WERI-Rb-1 (cell line): Measurements from ENCODE around the gene RTF2.

Source experiments
- DNase-seq: peaks from one replicate; pipeline ENCODE4 v3.0.0-alpha.2; 2020
- H3K27ac ChIP-seq: fragments of 250-450 bp; sonication (Bioruptor Pico); 2 replicates; pipeline ENCODE4 v1.5.1; 2020; ENCODE audit warnings: mild to moderate bottlenecking, moderate library complexity
- H3K27me3 ChIP-seq: fragments of 250-450 bp; sonication (Bioruptor Pico); 2 replicates; pipeline ENCODE4 v1.5.1; 2021; ENCODE audit warnings: mild to moderate bottlenecking, low read depth, moderate library complexity; ENCODE audit not compliant: insufficient read depth, severe bottlenecking
- H3K36me3 ChIP-seq: fragments of 250-450 bp; sonication (Bioruptor Pico); 2 replicates; pipeline ENCODE4 v1.5.1; 2020; ENCODE audit warnings: mild to moderate bottlenecking, moderate library complexity
- H3K4me3 ChIP-seq: 2 replicates; pipeline ENCODE4 v1.5.1; 2011; ENCODE audit warnings: low read depth, mild to moderate bottlenecking, control low read depth, low read length
- H3K9me3 ChIP-seq: fragments of 250-450 bp; sonication (Bioruptor Pico); 2 replicates; pipeline ENCODE4 v1.5.1; 2021; ENCODE audit warnings: mild to moderate bottlenecking, moderate library complexity; ENCODE audit not compliant: severe bottlenecking
- TF ChIP-seq, protein P1 (sequence below): IDR thresholded peaks from 2 replicates; pipeline ENCODE4 v1.5.1; 2011; ENCODE audit warnings: low read depth, mild to moderate bottlenecking, control low read depth, inconsistent platforms, low read length

The RTF2 gene

DNA sequence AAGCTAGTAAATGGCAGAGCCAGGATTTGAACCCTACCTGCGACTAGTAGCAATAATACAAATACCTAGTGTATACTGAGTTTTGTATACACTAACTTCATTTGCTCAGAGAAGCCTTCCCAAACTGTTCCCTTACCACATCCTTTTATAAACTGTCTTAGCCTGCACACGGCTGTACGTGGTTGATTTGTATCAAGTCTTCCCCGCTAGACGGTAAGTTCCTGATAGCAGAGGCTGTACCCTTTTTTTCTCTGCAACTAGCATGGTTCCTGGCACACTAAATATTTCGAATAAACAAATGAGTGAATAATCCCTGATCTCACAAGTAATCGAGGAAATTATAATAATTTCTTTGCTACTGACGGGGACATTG lies 636 bp downstream of the RTF2 start:
- peaks cover 13% of the 10 kb centered on the region for H3K36me3 ChIP-seq
- peaks cover 18% of the 10 kb centered on the region for H3K27me3 ChIP-seq
- H3K4me3 ChIP-seq: peak overlapping the region; percentile 99
- H3K9me3 ChIP-seq: no peaks in the 10 kb centered on the region
- TF ChIP-seq, protein P1, sequence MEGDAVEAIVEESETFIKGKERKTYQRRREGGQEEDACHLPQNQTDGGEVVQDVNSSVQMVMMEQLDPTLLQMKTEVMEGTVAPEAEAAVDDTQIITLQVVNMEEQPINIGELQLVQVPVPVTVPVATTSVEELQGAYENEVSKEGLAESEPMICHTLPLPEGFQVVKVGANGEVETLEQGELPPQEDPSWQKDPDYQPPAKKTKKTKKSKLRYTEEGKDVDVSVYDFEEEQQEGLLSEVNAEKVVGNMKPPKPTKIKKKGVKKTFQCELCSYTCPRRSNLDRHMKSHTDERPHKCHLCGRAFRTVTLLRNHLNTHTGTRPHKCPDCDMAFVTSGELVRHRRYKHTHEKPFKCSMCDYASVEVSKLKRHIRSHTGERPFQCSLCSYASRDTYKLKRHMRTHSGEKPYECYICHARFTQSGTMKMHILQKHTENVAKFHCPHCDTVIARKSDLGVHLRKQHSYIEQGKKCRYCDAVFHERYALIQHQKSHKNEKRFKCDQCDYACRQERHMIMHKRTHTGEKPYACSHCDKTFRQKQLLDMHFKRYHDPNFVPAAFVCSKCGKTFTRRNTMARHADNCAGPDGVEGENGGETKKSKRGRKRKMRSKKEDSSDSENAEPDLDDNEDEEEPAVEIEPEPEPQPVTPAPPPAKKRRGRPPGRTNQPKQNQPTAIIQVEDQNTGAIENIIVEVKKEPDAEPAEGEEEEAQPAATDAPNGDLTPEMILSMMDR: no peak
- no peak overlapping the region for H3K27ac ChIP-seq
- DNase-seq: no peak

DNA sequence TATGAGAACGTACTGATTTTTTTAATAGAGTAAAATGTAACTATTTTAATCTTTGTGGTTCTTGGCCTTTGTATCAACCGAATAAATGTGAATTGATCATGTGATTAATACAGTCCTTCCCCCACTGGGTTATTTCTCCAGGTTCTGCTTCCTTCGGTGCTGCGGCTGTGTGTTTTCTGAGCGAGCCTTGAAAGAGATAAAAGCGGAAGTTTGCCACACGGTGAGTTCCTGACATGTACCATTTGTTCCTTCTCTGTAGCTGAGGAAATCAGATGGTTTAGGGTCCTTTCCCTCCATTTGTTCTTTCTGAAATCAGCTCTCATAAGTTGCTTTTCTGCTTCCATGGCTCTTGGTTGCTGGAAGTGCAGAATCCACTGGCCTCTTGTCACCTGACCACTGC lies 15.5 kb downstream of the RTF2 start:
- H3K4me3 ChIP-seq: no peak overlapping the region
- no peak for DNase-seq
- H3K27ac ChIP-seq: no peak overlapping the region
- H3K27me3 ChIP-seq: no peaks in the 10 kb centered on the region
- H3K36me3 ChIP-seq: peaks cover 52% of the 10 kb centered on the region
- no peaks in the 10 kb centered on the region for H3K9me3 ChIP-seq
- TF ChIP-seq, protein P1: no peak

DNA sequence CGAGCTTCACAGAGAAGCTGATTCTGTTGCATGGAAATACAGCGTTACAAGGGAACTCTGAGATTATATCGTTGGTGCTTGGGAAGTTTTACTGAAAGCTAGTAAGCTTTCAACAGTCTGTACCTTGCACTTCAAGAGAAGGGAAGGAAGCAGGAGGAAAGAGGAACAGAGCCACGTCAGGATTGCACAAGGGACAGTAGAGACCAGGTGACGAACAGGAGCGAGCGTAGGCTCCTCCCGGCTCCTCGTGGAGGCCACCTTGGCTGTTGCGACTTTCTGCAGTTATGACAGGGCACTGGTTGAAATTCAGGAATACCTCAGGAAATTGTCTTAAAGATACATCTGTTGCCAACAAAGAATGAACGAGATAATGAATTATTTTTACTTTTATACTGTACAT lies 18.8 kb downstream of the RTF2 start:
- no peak for DNase-seq
- TF ChIP-seq, protein P1: no peak
- peaks cover 42% of the 10 kb centered on the region for H3K36me3 ChIP-seq
- no peak overlapping the region for H3K27ac ChIP-seq
- no peaks in the 10 kb centered on the region for H3K27me3 ChIP-seq
- no peaks in the 10 kb centered on the region for H3K9me3 ChIP-seq
- no peak overlapping the region for H3K4me3 ChIP-seq

DNA sequence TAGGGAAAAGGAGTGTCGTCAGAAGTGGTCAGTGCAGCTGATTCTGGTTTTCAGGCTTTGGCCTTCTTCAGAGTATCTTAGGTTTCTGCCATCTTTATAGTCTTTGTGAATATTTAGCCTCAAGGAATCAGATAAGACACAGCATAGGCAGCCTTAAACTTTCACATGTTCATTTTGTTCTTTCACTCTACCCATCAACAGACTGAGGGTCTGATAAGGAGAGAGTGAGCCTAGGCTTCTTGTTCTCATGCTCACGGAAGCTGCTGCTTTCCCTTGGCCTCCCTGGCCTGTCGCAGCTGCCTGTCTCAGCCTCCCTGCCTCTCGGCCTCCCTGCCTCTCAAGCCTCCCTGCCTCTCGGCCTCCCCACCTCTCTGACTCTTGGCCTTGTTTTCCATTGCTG lies 20.1 kb downstream of the RTF2 start:
- DNase-seq: no peak
- H3K36me3 ChIP-seq: peaks cover 42% of the 10 kb centered on the region
- no peak overlapping the region for H3K4me3 ChIP-seq
- H3K27ac ChIP-seq: no peak overlapping the region
- no peaks in the 10 kb centered on the region for H3K9me3 ChIP-seq
- TF ChIP-seq, protein P1: no peak
- H3K27me3 ChIP-seq: no peaks in the 10 kb centered on the region

DNA sequence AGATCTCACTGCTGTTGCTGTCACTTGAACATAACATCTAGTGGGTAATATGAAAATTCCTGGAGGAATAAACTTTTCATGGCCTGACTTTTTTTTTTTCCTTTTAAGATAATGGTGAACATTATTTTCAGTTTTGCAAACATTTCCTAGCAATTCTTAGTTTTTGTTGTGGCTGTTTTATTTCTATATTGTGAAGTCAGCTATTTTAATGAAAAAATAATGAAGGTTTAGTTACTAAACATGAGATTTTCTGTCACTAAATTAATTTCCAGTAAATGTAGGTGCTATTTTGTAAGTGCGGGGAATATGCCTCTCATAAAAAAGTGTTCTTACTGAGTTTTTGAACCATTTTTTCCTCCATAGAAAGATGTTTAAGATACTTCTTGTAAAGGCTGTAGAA lies 32.7 kb downstream of the RTF2 start:
- DNase-seq: no peak
- Histone ChIP-seq H3K27me3 (no peaks in the 10 kb centered on the region), H3K9me3 (no peaks in the 10 kb centered on the region), H3K36me3 (no peaks in the 10 kb centered on the region; the same call in 1 of the 2 replicates), H3K4me3 (no peak overlapping the region), H3K27ac (no peak overlapping the region)
- TF ChIP-seq, protein P1: no peak

DNA sequence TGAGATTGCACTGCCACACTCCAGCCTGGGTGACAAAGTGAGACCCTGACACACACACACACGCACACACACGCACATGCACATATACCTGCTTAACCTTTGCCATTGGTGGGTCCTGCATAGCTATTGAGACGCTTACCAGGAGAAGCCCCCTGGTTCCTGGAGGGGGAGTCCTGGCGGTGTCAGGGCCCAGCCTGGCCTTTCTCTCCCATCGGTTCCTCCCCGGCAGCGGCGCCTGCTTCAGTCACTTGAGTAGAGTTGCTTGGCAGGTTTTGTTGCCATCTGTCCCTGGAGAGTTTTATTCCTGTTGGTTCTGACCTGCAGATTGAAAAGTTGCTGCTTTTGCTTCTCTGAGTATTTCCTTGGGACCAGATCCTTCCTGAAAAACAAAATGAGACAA lies 35.5 kb downstream of the RTF2 start:
- H3K27me3 ChIP-seq: no peaks in the 10 kb centered on the region
- H3K27ac ChIP-seq: no peak overlapping the region
- no peak for DNase-seq
- H3K9me3 ChIP-seq: no peaks in the 10 kb centered on the region
- TF ChIP-seq, protein P1: no peak
- no peak overlapping the region for H3K4me3 ChIP-seq
- H3K36me3 ChIP-seq: no peaks in the 10 kb centered on the region
